ENCODE measurements around the gene INVS. TPM values are rescaled to one million over a fixed set of nuclear protein-coding genes. Genes with fewer than 3 reads are reported as not detected.

The INVS gene
- total RNA-seq, 1 donor from 2014 or later, result 20.3 TPM

- H3K9me3 Mint-ChIP-seq (ENCODE audit: unreplicated experiment), result no peaks in the 10 kb centered on the region
- no peak overlapping the region for H3K4me3 Mint-ChIP-seq (ENCODE audit: unreplicated experiment)
- TF ChIP-seq, protein P1, sequence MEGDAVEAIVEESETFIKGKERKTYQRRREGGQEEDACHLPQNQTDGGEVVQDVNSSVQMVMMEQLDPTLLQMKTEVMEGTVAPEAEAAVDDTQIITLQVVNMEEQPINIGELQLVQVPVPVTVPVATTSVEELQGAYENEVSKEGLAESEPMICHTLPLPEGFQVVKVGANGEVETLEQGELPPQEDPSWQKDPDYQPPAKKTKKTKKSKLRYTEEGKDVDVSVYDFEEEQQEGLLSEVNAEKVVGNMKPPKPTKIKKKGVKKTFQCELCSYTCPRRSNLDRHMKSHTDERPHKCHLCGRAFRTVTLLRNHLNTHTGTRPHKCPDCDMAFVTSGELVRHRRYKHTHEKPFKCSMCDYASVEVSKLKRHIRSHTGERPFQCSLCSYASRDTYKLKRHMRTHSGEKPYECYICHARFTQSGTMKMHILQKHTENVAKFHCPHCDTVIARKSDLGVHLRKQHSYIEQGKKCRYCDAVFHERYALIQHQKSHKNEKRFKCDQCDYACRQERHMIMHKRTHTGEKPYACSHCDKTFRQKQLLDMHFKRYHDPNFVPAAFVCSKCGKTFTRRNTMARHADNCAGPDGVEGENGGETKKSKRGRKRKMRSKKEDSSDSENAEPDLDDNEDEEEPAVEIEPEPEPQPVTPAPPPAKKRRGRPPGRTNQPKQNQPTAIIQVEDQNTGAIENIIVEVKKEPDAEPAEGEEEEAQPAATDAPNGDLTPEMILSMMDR (IDR thresholded peaks at IDR 0.05), result no peak
- H3K27me3 Mint-ChIP-seq (ENCODE audit: unreplicated experiment), result no peaks in the 10 kb centered on the region
- peaks cover 10% of the 10 kb centered on the region for H3K4me1 Mint-ChIP-seq (ENCODE audit: unreplicated experiment)
- no peak overlapping the region for H3K27ac Mint-ChIP-seq (ENCODE audit: unreplicated experiment)
- DNase-seq (ENCODE audit: extremely low spot score, unreplicated experiment), result no peak
- peaks cover 11% of the 10 kb centered on the region for H3K36me3 Mint-ChIP-seq (ENCODE audit: unreplicated experiment)
Measured at GRCh38 chr9:100126423-100126822, 27.4 kb downstream of the INVS start.

DNA sequence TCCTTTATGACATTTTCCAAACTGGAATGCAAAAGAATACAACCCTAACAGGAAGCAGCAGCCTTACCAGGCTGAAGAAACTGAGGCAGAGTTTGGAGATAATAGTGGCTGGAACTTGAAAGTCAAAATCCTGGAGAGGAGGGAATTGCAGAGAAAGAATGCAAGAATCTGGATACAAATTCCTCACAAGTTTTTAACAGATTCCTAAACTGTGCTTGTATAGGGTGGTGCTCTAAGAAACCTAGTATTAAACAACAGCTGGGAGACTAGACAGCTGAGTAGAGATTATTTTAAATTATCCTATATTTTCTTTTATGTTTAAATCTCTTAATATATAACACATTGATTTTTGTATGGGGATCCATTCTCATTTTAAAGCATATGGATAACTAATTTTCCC lies 30.7 kb downstream of the INVS start:
- Mint-ChIP-seq H3K36me3 (ENCODE audit: unreplicated experiment) (peaks cover 30% of the 10 kb centered on the region), H3K9me3 (ENCODE audit: unreplicated experiment) (no peaks in the 10 kb centered on the region), H3K27ac (ENCODE audit: unreplicated experiment) (no peak overlapping the region), H3K4me3 (ENCODE audit: unreplicated experiment) (no peak overlapping the region), H3K4me1 (ENCODE audit: unreplicated experiment) (peaks cover 5% of the 10 kb centered on the region), H3K27me3 (ENCODE audit: unreplicated experiment) (no peaks in the 10 kb centered on the region)
- TF ChIP-seq, protein P1 (IDR thresholded peaks at IDR 0.05), result no peak
- DNase-seq (ENCODE audit: extremely low spot score, unreplicated experiment), result no peak

- peaks cover 3% of the 10 kb centered on the region for H3K4me1 Mint-ChIP-seq (ENCODE audit: unreplicated experiment)
- TF ChIP-seq, protein P1 (IDR thresholded peaks at IDR 0.05), result no peak
Measured at GRCh38 chr9:100131216-100131615, 32.2 kb downstream of the INVS start.

GRCh38 chr9:100131875-100132430 lies 32.9 kb downstream of the INVS start:
- Mint-ChIP-seq H3K4me3 (ENCODE audit: unreplicated experiment) (no peak overlapping the region), H3K36me3 (ENCODE audit: unreplicated experiment) (peaks cover 27% of the 10 kb centered on the region), H3K27ac (ENCODE audit: unreplicated experiment) (no peak overlapping the region), H3K4me1 (ENCODE audit: unreplicated experiment) (peaks cover 3% of the 10 kb centered on the region), H3K9me3 (ENCODE audit: unreplicated experiment) (no peaks in the 10 kb centered on the region), H3K27me3 (ENCODE audit: unreplicated experiment) (no peaks in the 10 kb centered on the region)
- DNase-seq (ENCODE audit: extremely low spot score, unreplicated experiment), result no peak
- TF ChIP-seq, protein P1 (IDR thresholded peaks at IDR 0.05), result no peak

More at GRCh38 chr9:100131216-100131615, 32.2 kb downstream of the INVS start:
- Mint-ChIP-seq H3K4me3 (ENCODE audit: unreplicated experiment) (no peak overlapping the region), H3K27me3 (ENCODE audit: unreplicated experiment) (no peaks in the 10 kb centered on the region), H3K36me3 (ENCODE audit: unreplicated experiment) (peaks cover 27% of the 10 kb centered on the region), H3K9me3 (ENCODE audit: unreplicated experiment) (no peaks in the 10 kb centered on the region), H3K27ac (ENCODE audit: unreplicated experiment) (no peak overlapping the region)
- DNase-seq (ENCODE audit: extremely low spot score, unreplicated experiment), result no peak

DNA sequence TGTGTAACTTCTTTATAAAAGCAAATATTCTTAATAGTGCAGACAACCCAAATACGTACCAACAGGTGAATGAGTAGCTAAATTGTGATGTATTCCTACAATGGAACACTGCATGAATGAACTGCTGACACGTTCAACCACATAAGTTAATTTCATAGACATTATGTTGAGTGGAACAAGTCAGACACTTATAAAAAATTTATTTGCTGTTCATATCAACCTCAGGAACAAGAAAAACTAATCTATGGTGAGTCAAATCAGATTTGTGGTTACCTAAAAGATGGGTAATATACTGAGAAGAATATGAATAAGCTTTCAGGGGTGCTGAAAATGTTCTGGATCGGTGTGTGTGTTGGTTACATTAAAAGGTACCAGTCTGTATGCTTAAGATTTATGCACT lies 35.7 kb downstream of the INVS start:
- TF ChIP-seq, protein P1 (IDR thresholded peaks at IDR 0.05), result no peak
- no peak for DNase-seq (ENCODE audit: extremely low spot score, unreplicated experiment)
- Mint-ChIP-seq H3K27ac (ENCODE audit: unreplicated experiment) (no peak overlapping the region), H3K9me3 (ENCODE audit: unreplicated experiment) (no peaks in the 10 kb centered on the region), H3K27me3 (ENCODE audit: unreplicated experiment) (no peaks in the 10 kb centered on the region), H3K4me3 (ENCODE audit: unreplicated experiment) (no peak overlapping the region), H3K36me3 (ENCODE audit: unreplicated experiment) (peaks cover 23% of the 10 kb centered on the region), H3K4me1 (ENCODE audit: unreplicated experiment) (peaks cover under 1% of the 10 kb centered on the region)
